Activated naive CD4-positive, alpha-beta T cell treated with Interleukin-2 at 50 U/mL for 16 hours (primary cell): ENCODE measurements around the gene PIK3R1.

Experiments used
- DNase-seq: peaks from one replicate; pipeline ENCODE4 v3.0.0-alpha.2; 2020

The PIK3R1 gene

GRCh38 chr5:68274847-68275651 is 59.5 kb downstream of the PIK3R1 start:
- DNase-seq = no peak

GRCh38 chr5:68276740-68277139 is 61.2 kb downstream of the PIK3R1 start:
- no peak for DNase-seq

GRCh38 chr5:68277431-68277830 is 61.9 kb downstream of the PIK3R1 start:
- no peak for DNase-seq

- DNase-seq = peak; percentile 47
Measured at GRCh38 chr5:68279984-68280383, 64.4 kb downstream of the PIK3R1 start.

GRCh38 chr5:68282001-68282400 is 66.4 kb downstream of the PIK3R1 start:
- no peak for DNase-seq

- DNase-seq = no peak
Measured at GRCh38 chr5:68283766-68284165, 68.2 kb downstream of the PIK3R1 start.

GRCh38 chr5:68285075-68285840 is 69.7 kb downstream of the PIK3R1 start:
- DNase-seq = no peak

GRCh38 chr5:68285851-68286611 is 70.5 kb downstream of the PIK3R1 start:
- DNase-seq = no peak

- no peak for DNase-seq
Measured at GRCh38 chr5:68286612-68286912, 71.0 kb downstream of the PIK3R1 start.

- DNase-seq = no peak
Measured at GRCh38 chr5:68287631-68287975, 72.0 kb downstream of the PIK3R1 start.

- DNase-seq = peak; percentile 48
Measured at GRCh38 chr5:68287976-68288706, 72.6 kb downstream of the PIK3R1 start.

- no peak for DNase-seq
Measured at GRCh38 chr5:68288707-68289134, 73.2 kb downstream of the PIK3R1 start.

- DNase-seq = no peak
Measured at GRCh38 chr5:68289498-68289897, 73.9 kb downstream of the PIK3R1 start.

- no peak for DNase-seq
Measured at GRCh38 chr5:68290260-68290674, 74.7 kb downstream of the PIK3R1 start.

- DNase-seq = no peak
Measured at GRCh38 chr5:68290847-68291246, 75.3 kb downstream of the PIK3R1 start.

GRCh38 chr5:68292316-68292715 is 76.8 kb downstream of the PIK3R1 start:
- no peak for DNase-seq

- DNase-seq = no peak
Measured at GRCh38 chr5:68295772-68296171, 80.2 kb downstream of the PIK3R1 start.

GRCh38 chr5:68296895-68297294 is 81.3 kb downstream of the PIK3R1 start:
- no peak for DNase-seq

- no peak for DNase-seq
Measured at GRCh38 chr5:68297656-68298055, 82.1 kb downstream of the PIK3R1 start.

GRCh38 chr5:68298479-68298878 is 82.9 kb downstream of the PIK3R1 start:
- DNase-seq = no peak

- DNase-seq = no peak
Measured at GRCh38 chr5:68299105-68299504, 83.5 kb downstream of the PIK3R1 start.

GRCh38 chr5:68299575-68299974 is 84.0 kb downstream of the PIK3R1 start:
- DNase-seq = no peak
